ENCODE measurements around the gene PTCH1.

DNA sequence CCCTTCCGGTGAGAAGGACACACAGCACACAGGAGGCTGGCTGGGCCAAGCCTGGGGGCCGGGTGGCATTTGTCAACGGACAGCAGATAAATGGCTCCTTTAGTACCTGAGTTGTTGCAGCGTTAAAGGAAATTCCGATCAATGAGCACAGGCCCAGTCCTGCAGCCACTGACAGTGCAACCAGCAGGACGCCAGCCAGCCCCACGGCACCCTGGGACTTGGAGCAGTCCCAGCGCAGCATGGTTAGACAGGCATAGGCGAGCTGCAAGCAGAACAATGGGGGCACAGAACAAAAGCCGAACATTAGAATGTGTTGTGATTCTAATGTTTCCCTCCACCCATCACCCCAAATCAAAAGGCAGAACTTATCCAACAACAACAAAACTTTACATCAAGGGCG lies 39.3 kb downstream of the PTCH1 start:
- no peak for TF ChIP-seq POLR2AphosphoS5 (IDR thresholded peaks at IDR 0.05; ENCODE audit: low read depth, low read length)
- TF ChIP-seq, protein P1, sequence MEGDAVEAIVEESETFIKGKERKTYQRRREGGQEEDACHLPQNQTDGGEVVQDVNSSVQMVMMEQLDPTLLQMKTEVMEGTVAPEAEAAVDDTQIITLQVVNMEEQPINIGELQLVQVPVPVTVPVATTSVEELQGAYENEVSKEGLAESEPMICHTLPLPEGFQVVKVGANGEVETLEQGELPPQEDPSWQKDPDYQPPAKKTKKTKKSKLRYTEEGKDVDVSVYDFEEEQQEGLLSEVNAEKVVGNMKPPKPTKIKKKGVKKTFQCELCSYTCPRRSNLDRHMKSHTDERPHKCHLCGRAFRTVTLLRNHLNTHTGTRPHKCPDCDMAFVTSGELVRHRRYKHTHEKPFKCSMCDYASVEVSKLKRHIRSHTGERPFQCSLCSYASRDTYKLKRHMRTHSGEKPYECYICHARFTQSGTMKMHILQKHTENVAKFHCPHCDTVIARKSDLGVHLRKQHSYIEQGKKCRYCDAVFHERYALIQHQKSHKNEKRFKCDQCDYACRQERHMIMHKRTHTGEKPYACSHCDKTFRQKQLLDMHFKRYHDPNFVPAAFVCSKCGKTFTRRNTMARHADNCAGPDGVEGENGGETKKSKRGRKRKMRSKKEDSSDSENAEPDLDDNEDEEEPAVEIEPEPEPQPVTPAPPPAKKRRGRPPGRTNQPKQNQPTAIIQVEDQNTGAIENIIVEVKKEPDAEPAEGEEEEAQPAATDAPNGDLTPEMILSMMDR (IDR thresholded peaks at IDR 0.05): no peak
- TF ChIP-seq, protein P2, sequence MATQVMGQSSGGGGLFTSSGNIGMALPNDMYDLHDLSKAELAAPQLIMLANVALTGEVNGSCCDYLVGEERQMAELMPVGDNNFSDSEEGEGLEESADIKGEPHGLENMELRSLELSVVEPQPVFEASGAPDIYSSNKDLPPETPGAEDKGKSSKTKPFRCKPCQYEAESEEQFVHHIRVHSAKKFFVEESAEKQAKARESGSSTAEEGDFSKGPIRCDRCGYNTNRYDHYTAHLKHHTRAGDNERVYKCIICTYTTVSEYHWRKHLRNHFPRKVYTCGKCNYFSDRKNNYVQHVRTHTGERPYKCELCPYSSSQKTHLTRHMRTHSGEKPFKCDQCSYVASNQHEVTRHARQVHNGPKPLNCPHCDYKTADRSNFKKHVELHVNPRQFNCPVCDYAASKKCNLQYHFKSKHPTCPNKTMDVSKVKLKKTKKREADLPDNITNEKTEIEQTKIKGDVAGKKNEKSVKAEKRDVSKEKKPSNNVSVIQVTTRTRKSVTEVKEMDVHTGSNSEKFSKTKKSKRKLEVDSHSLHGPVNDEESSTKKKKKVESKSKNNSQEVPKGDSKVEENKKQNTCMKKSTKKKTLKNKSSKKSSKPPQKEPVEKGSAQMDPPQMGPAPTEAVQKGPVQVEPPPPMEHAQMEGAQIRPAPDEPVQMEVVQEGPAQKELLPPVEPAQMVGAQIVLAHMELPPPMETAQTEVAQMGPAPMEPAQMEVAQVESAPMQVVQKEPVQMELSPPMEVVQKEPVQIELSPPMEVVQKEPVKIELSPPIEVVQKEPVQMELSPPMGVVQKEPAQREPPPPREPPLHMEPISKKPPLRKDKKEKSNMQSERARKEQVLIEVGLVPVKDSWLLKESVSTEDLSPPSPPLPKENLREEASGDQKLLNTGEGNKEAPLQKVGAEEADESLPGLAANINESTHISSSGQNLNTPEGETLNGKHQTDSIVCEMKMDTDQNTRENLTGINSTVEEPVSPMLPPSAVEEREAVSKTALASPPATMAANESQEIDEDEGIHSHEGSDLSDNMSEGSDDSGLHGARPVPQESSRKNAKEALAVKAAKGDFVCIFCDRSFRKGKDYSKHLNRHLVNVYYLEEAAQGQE (IDR thresholded peaks at IDR 0.05; ENCODE audit: insufficient read depth in 1 of 2, low read depth in 2 of 2, low read length in 1 of 2): no peak

Measured in Panc1 (cell line).